Spleen (tissue), 7 donors: Measurements from ENCODE around the gene RNF13.

Experiments
- CTCF ChIP-seq, 11 experiments: fragments of 200-600 bp in 7 of 11; fragments of 450-650 bp in 4 of 11; sonication (generic) in 4 of 11; IDR thresholded peaks in 8 of 11; conservative IDR thresholded peaks in 3 of 11; 1 replicate in 7 of 11; 2 replicates in 4 of 11; pipeline versions ENCODE4 v1.4.0 to v1.8.0; 2016 to 2021; ENCODE audit warnings: antibody characterized with exemption in 11 of 11, inconsistent platforms in 4 of 11, mild to moderate bottlenecking in 1 of 11
- POLR2A ChIP-seq, 3 donors: fragments of 450-650 bp; IDR thresholded peaks; one replicate each; pipeline ENCODE4 v1.5.1; 2017; ENCODE audit warnings: antibody characterized with exemption in 3 of 3, mild to moderate bottlenecking in 1 of 3
- donor health status: DM: no; HTN: no; CAD: no; lungs with moderate emphysema.
- donor health status: DM: no; HTN: no; CAD: no.
- donor health status: DM: no; HTN: no; CAD: no.

- TF ChIP-seq POLR2A (IDR thresholded peaks at IDR 0.05) (no peak), CTCF (IDR thresholded peaks at IDR 0.05 in 8 of 11, conservative IDR thresholded peaks at IDR 0.05 in 3 of 11) (no peak)
These were observed 145.3 kb downstream of the RNF13 start for GRCh38 chr3:149958171-149958796.
